GM12878 (cell line): ENCODE measurements around the gene BMP7. TPM values are rescaled to one million over a fixed set of nuclear protein-coding genes. Genes with fewer than 3 reads are reported as not detected.
A peak's percentile ranks its signal among the peaks of the same experiment; 100 is the strongest.

ENCODE experiments used
- ATAC-seq: fragments of 200-7000 bp; cut with Tn5 transposase; 3 replicates; pipeline ENCODE4 v1.9.1; 2020; ENCODE audit warnings: mild to moderate bottlenecking, moderate library complexity
- BruUV-seq: library from RNA; stranded (reverse); fragments of 400-500 nt; replicated peaks from 2 replicates; lab custom pipeline; 2021; lab: Mats Ljungman, UMichigan
- CTCF ChIA-PET: fragments of 300-600 bp; sonication (Branson Sonifier 250); formaldehyde crosslinking; extraction: SDS; loops from one replicate; lab custom pipeline; 2021; ENCODE audit warnings: inconsistent platforms; lab: Yijun Ruan, JAX
- POLR2A ChIA-PET: fragments of 350-600 bp; formaldehyde crosslinking; extraction: SDS; loops from one replicate; lab custom pipeline; 2021; ENCODE audit warnings: inconsistent platforms; lab: Charles Lee
- RAD21 ChIA-PET: fragments of 300-600 bp; sonication (Branson Sonifier 250); formaldehyde crosslinking; loops from one replicate; lab custom pipeline; 2023; ENCODE audit warnings: antibody characterized with exemption; ENCODE audit not compliant: unreplicated experiment; lab: Charles Lee
- SMC1A ChIA-PET: fragments of 300-600 bp; sonication (Branson Sonifier 250); formaldehyde crosslinking; loops from one replicate; lab custom pipeline; 2023; ENCODE audit not compliant: unreplicated experiment, uncharacterized antibody; lab: Charles Lee
- DNase-seq: peaks from one replicate; pipeline ENCODE4 v3.0.0-alpha.2; 2011; ENCODE audit warnings: low read depth, low spot score
- FAIRE-seq: peaks from 3 replicates; lab custom pipeline; 2011; peaks lifted over from hg19 to GRCh38; lab: Jason Lieb, UNC
- H2AFZ ChIP-seq: 2 replicates; pipeline ENCODE4 v1.6.0; 2011; ENCODE audit warnings: low read depth, low read length, control low read depth; ENCODE audit not compliant: control insufficient read depth
- H3K27ac ChIP-seq: 2 replicates; pipeline ENCODE4 v1.5.1; 2011; ENCODE audit warnings: control low read depth; ENCODE audit not compliant: control insufficient read depth, insufficient read depth
- H3K27me3 ChIP-seq, 2 experiments: replicated peaks in 1 of 2; 2 replicates each; pipeline versions ENCODE4 v1.6.0 to v1.6.1; 2011; ENCODE audit warnings: low read length in 1 of 2; ENCODE audit not compliant: control insufficient read depth in 2 of 2, insufficient read depth in 2 of 2
- H3K36me3 ChIP-seq, 2 experiments: 2 replicates each; pipeline ENCODE4 v1.5.1; 2011; ENCODE audit warnings: low read length in 1 of 2; ENCODE audit not compliant: control insufficient read depth in 2 of 2, insufficient read depth in 2 of 2
- H3K4me1 ChIP-seq: 2 replicates; pipeline ENCODE4 v1.6.1; 2011; ENCODE audit warnings: mild to moderate bottlenecking, low read length, moderate library complexity, mixed read lengths; ENCODE audit not compliant: control insufficient read depth, insufficient read depth
- H3K4me2 ChIP-seq: 2 replicates; pipeline ENCODE4 v1.6.0; 2011; ENCODE audit warnings: control low read depth; ENCODE audit not compliant: control insufficient read depth, insufficient read depth
- H3K4me3 ChIP-seq: fragments of 200-600 bp; sonication (generic); 2 replicates; pipeline ENCODE4 v1.5.1; 2016
- H3K79me2 ChIP-seq: 2 replicates; pipeline ENCODE4 v1.6.0; 2011; ENCODE audit warnings: low read length; ENCODE audit not compliant: control insufficient read depth, insufficient read depth
- H3K9ac ChIP-seq: 2 replicates; pipeline ENCODE4 v1.8.0; 2011; ENCODE audit warnings: low read length, control low read depth, mixed read lengths; ENCODE audit not compliant: control insufficient read depth, insufficient read depth
- H3K9me3 ChIP-seq: replicated peaks from 3 replicates; pipeline ENCODE4 v1.5.1; 2011; ENCODE audit warnings: mild to moderate bottlenecking, low read length; ENCODE audit not compliant: control insufficient read depth, insufficient read depth
- H4K20me1 ChIP-seq: 2 replicates; pipeline ENCODE4 v1.6.0; 2011; ENCODE audit not compliant: control insufficient read depth, insufficient read depth
- ETV6 ChIP-seq, 2 experiments: fragments of 450-650 bp in 1 of 2; IDR thresholded peaks in 1 of 2; conservative IDR thresholded peaks in 1 of 2; 2 replicates each; pipeline ENCODE4 v1.6.1; 2014; ENCODE audit warnings: antibody characterized with exemption in 1 of 2, borderline replicate concordance in 1 of 2, low read depth in 1 of 2, mild to moderate bottlenecking in 1 of 2, moderate library complexity in 1 of 2
- NFXL1 ChIP-seq: fragments of 450-650 bp; IDR thresholded peaks from 2 replicates; pipeline ENCODE4 v1.6.1; 2017; ENCODE audit warnings: antibody characterized with exemption, mild to moderate bottlenecking, borderline replicate concordance
- TBL1XR1 ChIP-seq: IDR thresholded peaks from 2 replicates; pipeline ENCODE4 v1.6.1; 2012; ENCODE audit warnings: low read depth, low read length, improper control_type of control experiment
- WGBS: methylation state at CpG from one replicate; pipeline ENCODE4 v1.1.6; 2016; ENCODE audit warnings: low lambda C conversion rate; ENCODE audit not compliant: insufficient replicate concordance, insufficient coverage; ENCODE audit errors: missing lambda C conversion rate; 5-methylcytosine and 5-hydroxymethylcytosine counted together
- in situ Hi-C: fragments of 300-500 bp; cut with MboI; formaldehyde crosslinking; loops from 9 replicates; pipeline ENCODE4 v1.14.3; 2018; ENCODE audit warnings: mixed read lengths
- intact Hi-C: fragments of 100-400 bp; cut with micrococcal nuclease; formaldehyde crosslinking; loops from one replicate; pipeline ENCODE4 v1.14.2; 2022; ENCODE audit not compliant: unreplicated experiment
- polyA plus RNA-seq, 11 experiments: library from polyadenylated mRNA; depleted of rRNA in 4 of 11; unstranded in 6 of 11; stranded (reverse) in 5 of 11; fragments of >200 nt; fragmentation: Nextera tagmentation in 4 of 11; fragmentation: Illumina TruSeq in 1 of 11; extraction: Ambion mirVana in 4 of 11; extraction: Trizol in 1 of 11; gene quantifications; 1 replicate in 1 of 11; 2 replicates in 10 of 11; pipeline versions ENCODE4 v1.2.1 to v1.2.3, GENCODE V29; 2011 to 2016; ENCODE audit warnings: inconsistent platforms in 2 of 11, missing spikeins in 2 of 11, low read depth in 1 of 11
- total RNA-seq, 4 experiments: library from RNA; depleted of rRNA in 3 of 4; stranded (reverse); fragments of >200 nt in 3 of 4; fragmentation: Illumina TruSeq in 1 of 4; extraction: Trizol in 1 of 4; gene quantifications; 2 replicates each; pipeline versions ENCODE4 v1.2.1 to v1.2.3, GENCODE V29; 2013 to 2021
- TF ChIP-seq, protein P1 (sequence below): fragments of 150-350 bp; IDR thresholded peaks from 2 replicates; pipeline ENCODE4 v1.6.1; 2014; ENCODE audit warnings: mild to moderate bottlenecking, low read depth, low read length

Gene BMP7
- total and polyA plus RNA-seq, 10 of the 15 experiments (the other 5 are each of a cell fraction or from before 2014, with no cell fraction given), result 0.18 to 0.51 (median 0.28) TPM; not detected in 7

- H3K27me3 ChIP-seq, result peaks cover 12 to 13% of the 10 kb centered on the region in 2 experiments
- in situ Hi-C loops, result no loop called here
- no peaks in the 10 kb centered on the region for H3K4me1 ChIP-seq
- TF ChIP-seq ETV6 (conservative IDR thresholded peaks at IDR 0.05 in 1 of 2, IDR thresholded peaks at IDR 0.05 in 1 of 2; ENCODE audit: borderline replicate concordance in 1 of 2, low read depth in 1 of 2), result peak in 1 of 2 experiments; percentile 97; a peak in 2 of 4 replicates
- TF ChIP-seq, protein P1, sequence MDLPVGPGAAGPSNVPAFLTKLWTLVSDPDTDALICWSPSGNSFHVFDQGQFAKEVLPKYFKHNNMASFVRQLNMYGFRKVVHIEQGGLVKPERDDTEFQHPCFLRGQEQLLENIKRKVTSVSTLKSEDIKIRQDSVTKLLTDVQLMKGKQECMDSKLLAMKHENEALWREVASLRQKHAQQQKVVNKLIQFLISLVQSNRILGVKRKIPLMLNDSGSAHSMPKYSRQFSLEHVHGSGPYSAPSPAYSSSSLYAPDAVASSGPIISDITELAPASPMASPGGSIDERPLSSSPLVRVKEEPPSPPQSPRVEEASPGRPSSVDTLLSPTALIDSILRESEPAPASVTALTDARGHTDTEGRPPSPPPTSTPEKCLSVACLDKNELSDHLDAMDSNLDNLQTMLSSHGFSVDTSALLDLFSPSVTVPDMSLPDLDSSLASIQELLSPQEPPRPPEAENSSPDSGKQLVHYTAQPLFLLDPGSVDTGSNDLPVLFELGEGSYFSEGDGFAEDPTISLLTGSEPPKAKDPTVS, result no peak
- H4K20me1 ChIP-seq, result no peaks in the 10 kb centered on the region
- no peak for ATAC-seq
- H3K4me2 ChIP-seq, result no peak overlapping the region
- H3K36me3 ChIP-seq, result no peaks in the 10 kb centered on the region
- RAD21 ChIA-PET, result no interaction called here
- CTCF ChIA-PET, result no interaction called here
- H3K79me2 ChIP-seq, result no peaks in the 10 kb centered on the region
- 0% methylated on average over 4 of the region's 4 CpGs for WGBS
- H3K9ac ChIP-seq, result no peak overlapping the region
- no peak overlapping the region for H2AFZ ChIP-seq
- no peaks in the 10 kb centered on the region for H3K9me3 ChIP-seq
- H3K4me3 ChIP-seq, result no peak overlapping the region
- SMC1A ChIA-PET, result no interaction called here
- no peak overlapping the region for H3K27ac ChIP-seq
- no peak for DNase-seq
- no peak for FAIRE-seq
- BruUV-seq, result no TSS peak
- intact Hi-C loops, result no loop called here
- POLR2A ChIA-PET, result no interaction called here
Measured at GRCh38 chr20:57272883-57273535, 6.6 kb upstream of the BMP7 start.

GRCh38 chr20:57270204-57270984, 4.0 kb upstream of the BMP7 start:
- SMC1A ChIA-PET, result no interaction called here
- Histone ChIP-seq H3K36me3 (no peaks in the 10 kb centered on the region), H2AFZ (no peak overlapping the region), H3K9me3 (no peaks in the 10 kb centered on the region), H3K27ac (no peak overlapping the region), H3K27me3 (peaks cover 12 to 20% of the 10 kb centered on the region in 2 experiments), H3K4me3 (no peak overlapping the region), H3K4me2 (no peak overlapping the region), H4K20me1 (no peaks in the 10 kb centered on the region), H3K9ac (no peak overlapping the region), H3K4me1 (no peaks in the 10 kb centered on the region), H3K79me2 (no peaks in the 10 kb centered on the region)
- in situ Hi-C loops, result no loop called here
- 23% methylated on average over 10 of the region's 10 CpGs for WGBS
- FAIRE-seq (no peak), ATAC-seq (no peak), DNase-seq (no peak)
- RAD21 ChIA-PET, result no interaction called here
- intact Hi-C loops, result no loop called here
- no TSS peak for BruUV-seq
- peak; percentile 52; the same call in 1 of the 2 replicates for TF ChIP-seq NFXL1
- TF ChIP-seq TBL1XR1, result no peak
- CTCF ChIA-PET, result no interaction called here
- POLR2A ChIA-PET, result no interaction called here
